CD14-positive monocyte (primary cell): ENCODE data around the gene TES. TPM values are rescaled to one million over a fixed set of nuclear protein-coding genes. Genes with fewer than 3 reads are reported as not detected.

ENCODE experiments used
- DNase-seq, 3 donors: peaks; one replicate each; pipeline ENCODE4 v3.0.0-alpha.2; 2011 to 2022
- H2AFZ ChIP-seq: 2 replicates; pipeline ENCODE4 v1.6.0; 2012; ENCODE audit warnings: mild to moderate bottlenecking, low read depth, low read length, inconsistent platforms; ENCODE audit not compliant: insufficient read depth, poor library complexity, severe bottlenecking
- H3K27ac ChIP-seq, 2 donors: 1 replicate in 1 of 2; 2 replicates in 1 of 2; pipeline ENCODE4 v1.5.1; 2012 to 2013; ENCODE audit warnings: low read length in 2 of 2, control low read depth in 1 of 2, inconsistent platforms in 1 of 2, low read depth in 1 of 2, mild to moderate bottlenecking in 1 of 2
- H3K27me3 ChIP-seq, 2 donors: one replicate each; pipeline versions ENCODE4 v1.6.0 to v1.6.1; 2011 to 2013; ENCODE audit warnings: low read length in 2 of 2; ENCODE audit not compliant: control insufficient read depth in 2 of 2, insufficient read depth in 2 of 2
- H3K36me3 ChIP-seq, 2 donors: replicated peaks in 1 of 2; 1 replicate in 1 of 2; 2 replicates in 1 of 2; pipeline versions ENCODE4 v1.5.1 to v1.6.1; 2012 to 2013; ENCODE audit warnings: low read length in 2 of 2, control low read depth in 1 of 2, inconsistent platforms in 1 of 2, mild to moderate bottlenecking in 1 of 2; ENCODE audit not compliant: insufficient read depth in 2 of 2, control insufficient read depth in 1 of 2
- H3K4me1 ChIP-seq, 2 donors: 1 replicate in 1 of 2; 2 replicates in 1 of 2; pipeline versions ENCODE4 v1.5.1 to v1.6.1; 2012 to 2013; ENCODE audit warnings: low read length in 2 of 2, control low read depth in 1 of 2, inconsistent platforms in 1 of 2, mild to moderate bottlenecking in 1 of 2, moderate library complexity in 1 of 2; ENCODE audit not compliant: insufficient read depth in 2 of 2, control insufficient read depth in 1 of 2
- H3K4me2 ChIP-seq: replicated peaks from 2 replicates; pipeline ENCODE3; 2012; ENCODE audit warnings: low read length, moderate library complexity, mild to moderate bottlenecking; ENCODE audit not compliant: poor library complexity, severe bottlenecking; ENCODE audit errors: extremely low read depth
- H3K4me3 ChIP-seq, 3 experiments: fragments of 200-600 bp in 1 of 3; sonication (generic) in 1 of 3; replicated peaks in 1 of 3; 1 replicate in 2 of 3; 2 replicates in 1 of 3; pipeline ENCODE4 v1.5.1; 2011 to 2013; ENCODE audit warnings: low read length in 3 of 3, mild to moderate bottlenecking in 3 of 3, control low read depth in 2 of 3, low read depth in 2 of 3, inconsistent platforms in 1 of 3, moderate library complexity in 1 of 3
- H3K79me2 ChIP-seq: 2 replicates; pipeline ENCODE4 v1.6.0; 2012; ENCODE audit warnings: mild to moderate bottlenecking, control low read depth, inconsistent platforms, low read length, moderate library complexity; ENCODE audit not compliant: insufficient read depth
- H3K9ac ChIP-seq: 2 replicates; pipeline ENCODE4 v1.6.0; 2017; ENCODE audit warnings: low read length, mild to moderate bottlenecking; ENCODE audit not compliant: insufficient read depth, poor library complexity, severe bottlenecking
- H3K9me3 ChIP-seq, 2 donors: replicated peaks in 1 of 2; 1 replicate in 1 of 2; 2 replicates in 1 of 2; pipeline versions ENCODE4 v1.5.1 to v1.6.1; 2012 to 2013; ENCODE audit warnings: low read length in 2 of 2, control low read depth in 1 of 2; ENCODE audit not compliant: control insufficient read depth in 1 of 2, insufficient read depth in 1 of 2
- H4K20me1 ChIP-seq: 2 replicates; pipeline ENCODE4 v1.6.0; 2012; ENCODE audit warnings: mild to moderate bottlenecking, low read length, control low read depth, moderate library complexity; ENCODE audit not compliant: insufficient read depth
- H3K27ac Mint-ChIP-seq, 7 donors: one replicate each; pipeline ENCODE4 v1.8.0; 2020; ENCODE audit warnings: mild to moderate bottlenecking in 7 of 7, mixed read lengths in 7 of 7, moderate library complexity in 6 of 7, inconsistent platforms in 2 of 7
- H3K27me3 Mint-ChIP-seq, 3 donors: one replicate each; pipeline ENCODE4 v1.8.0; 2021 to 2022; ENCODE audit warnings: low read depth in 3 of 3, mild to moderate bottlenecking in 3 of 3, mixed read lengths in 3 of 3, moderate library complexity in 3 of 3, inconsistent platforms in 1 of 3
- H3K36me3 Mint-ChIP-seq, 2 donors: one replicate each; pipeline ENCODE4 v1.8.0; 2020; ENCODE audit warnings: mixed read lengths in 2 of 2, inconsistent platforms in 1 of 2, mild to moderate bottlenecking in 1 of 2
- H3K4me1 Mint-ChIP-seq: one replicate; pipeline ENCODE4 v1.8.0; 2020; ENCODE audit warnings: mild to moderate bottlenecking, mixed read lengths
- H3K4me3 Mint-ChIP-seq, 2 donors: one replicate each; pipeline ENCODE4 v1.8.0; 2020; ENCODE audit warnings: mild to moderate bottlenecking in 2 of 2, mixed read lengths in 2 of 2, moderate library complexity in 1 of 2
- H3K9me3 Mint-ChIP-seq, 7 donors: one replicate each; pipeline ENCODE4 v1.8.0; 2020 to 2022; ENCODE audit warnings: mixed read lengths in 7 of 7, mild to moderate bottlenecking in 6 of 7, moderate library complexity in 6 of 7, inconsistent platforms in 2 of 7
- CTCF ChIP-seq: fragments of 200-600 bp; IDR thresholded peaks from one replicate; pipeline ENCODE4 v1.8.0; 2022; ENCODE audit warnings: antibody characterized with exemption, mild to moderate bottlenecking
- WGBS: methylation state at CpG from one replicate; pipeline ENCODE4 v1.1.5; 2013; ENCODE audit warnings: missing lambda C conversion rate; ENCODE audit not compliant: insufficient coverage; 5-methylcytosine and 5-hydroxymethylcytosine counted together
- intact Hi-C, 2 donors: fragments of 100-400 bp; cut with micrococcal nuclease; formaldehyde crosslinking; loops; one replicate each; pipeline versions ENCODE4 v1.15.0 to v1.15.1; 2023
- polyA plus RNA-seq, 3 donors: library from polyadenylated mRNA; depleted of rRNA in 1 of 3; unstranded in 2 of 3; stranded (reverse) in 1 of 3; fragments of 300-500 nt in 2 of 3; fragments of >200 nt in 1 of 3; fragmentation: Illumina TruSeq in 2 of 3; gene quantifications; 1 replicate in 2 of 3; 2 replicates in 1 of 3; pipeline ENCODE4 v1.2.3, GENCODE V29; 2012 to 2021

The TES gene
- polyA plus RNA-seq, 3 donors = 61.7 to 104 (median 89.0) TPM

DNA sequence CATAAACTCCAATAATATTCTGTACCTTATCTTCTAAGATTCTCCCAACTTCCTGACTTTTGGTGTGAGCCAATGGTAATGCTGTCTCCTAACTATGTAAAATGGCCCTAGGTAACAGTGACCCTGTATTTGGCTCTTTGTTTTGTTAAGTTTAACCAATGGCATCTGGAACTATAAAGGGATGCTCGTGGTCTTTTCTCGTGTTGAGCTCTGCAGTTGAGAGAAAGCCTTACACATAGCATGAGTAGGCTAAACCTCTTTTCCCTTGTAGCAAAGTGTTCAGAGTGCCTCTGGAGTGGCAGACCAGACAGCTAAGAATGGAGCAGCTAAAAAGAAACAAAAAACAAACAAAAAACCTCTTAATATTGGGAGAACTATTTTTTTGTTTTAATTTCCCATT lies 5.2 kb downstream of the TES start:
- peaks cover 71% of the 10 kb centered on the region for H3K4me1 Mint-ChIP-seq
- H3K36me3 Mint-ChIP-seq = peaks cover 6 to 7% of the 10 kb centered on the region in 2 donors
- peaks cover 0 to 2% (median 0%) of the 10 kb centered on the region in 7 donors for H3K9me3 Mint-ChIP-seq
- Histone ChIP-seq H3K27ac (peak overlapping the region in 1 of 2 donors; percentile 11), H3K4me1 (peaks cover 45 to 80% of the 10 kb centered on the region in 2 donors), H3K9ac (no peak overlapping the region), H3K27me3 (no peaks in the 10 kb centered on the region), H4K20me1 (peaks cover 85% of the 10 kb centered on the region), H3K36me3 (no peaks in the 10 kb centered on the region), H3K9me3 (no peaks in the 10 kb centered on the region), H2AFZ (no peak overlapping the region), H3K79me2 (peaks cover 94% of the 10 kb centered on the region), H3K4me2 (no peak overlapping the region), H3K4me3 (no peak overlapping the region)
- no peak overlapping the region for H3K4me3 Mint-ChIP-seq
- WGBS = 52% methylated on average over 2 of the region's 2 CpGs
- TF ChIP-seq CTCF = no peak
- no peak for DNase-seq
- H3K27ac Mint-ChIP-seq = peak overlapping the region in 3 of 7 donors; percentile 40 to 69 (median 43)
- intact Hi-C loops = loop anchor here in 1 of 2 donors (10.0 kb wide), 2 partner anchors 191 to 1291 kb away; partner anchors contain the start of gene MDFIC
- no peaks in the 10 kb centered on the region for H3K27me3 Mint-ChIP-seq

GRCh38 chr7:116216956-116217571 lies 6.7 kb downstream of the TES start:
- H3K9me3 ChIP-seq = no peaks in the 10 kb centered on the region
- no peak for DNase-seq
- H3K4me1 ChIP-seq = peaks cover 42 to 76% of the 10 kb centered on the region in 2 donors
- Mint-ChIP-seq H3K4me3 (no peak overlapping the region), H3K9me3 (no peaks in the 10 kb centered on the region), H3K27me3 (no peaks in the 10 kb centered on the region), H3K4me1 (peaks cover 74% of the 10 kb centered on the region), H3K27ac (peak overlapping the region in 2 of 7 donors; percentile 2 to 16), H3K36me3 (peaks cover 7% of the 10 kb centered on the region in 2 donors)
- peak overlapping the region in 1 of 2 donors; percentile 37 for H3K27ac ChIP-seq
- H4K20me1 ChIP-seq = peaks cover 97% of the 10 kb centered on the region
- H3K27me3 ChIP-seq = no peaks in the 10 kb centered on the region
- no peak overlapping the region for H3K4me3 ChIP-seq
- 100% methylated on average over 1 of the region's 3 CpGs for WGBS
- intact Hi-C loops = loop anchor here in 1 of 2 donors (10.0 kb wide), 2 partner anchors 192 to 1292 kb away; partner anchors contain the start of gene MDFIC
- H2AFZ ChIP-seq = no peak overlapping the region
- H3K9ac ChIP-seq = no peak overlapping the region
- no peaks in the 10 kb centered on the region for H3K36me3 ChIP-seq
- H3K4me2 ChIP-seq = peak overlapping the region; percentile 3
- no peak for TF ChIP-seq CTCF
- peaks cover 99% of the 10 kb centered on the region for H3K79me2 ChIP-seq
